GM23248 (cell line): ENCODE results near the gene OR5H15. TPM values are rescaled to one million over a fixed set of nuclear protein-coding genes. Genes with fewer than 3 reads are reported as not detected.
"Not testable (repeated sequence)": the region's sequence is repeated elsewhere in the genome, so short reads cannot be mapped to it uniquely, and the experiment has no call there.

Source experiments
- DNase-seq: peaks from one replicate; pipeline ENCODE4 v3.0.0-alpha.2; 2015
- H2AFZ ChIP-seq: fragments of 200-600 bp; sonication (generic); 2 replicates; pipeline ENCODE4 v1.6.1; 2016; ENCODE audit warnings: antibody characterized with exemption
- H3F3A ChIP-seq: fragments of 200-600 bp; sonication (generic); 2 replicates; pipeline ENCODE4 v1.6.1; 2016; ENCODE audit warnings: mild to moderate bottlenecking, antibody characterized with exemption, mixed run types; ENCODE audit not compliant: insufficient read depth
- H3K27ac ChIP-seq: fragments of 200-600 bp; sonication (generic); 2 replicates; pipeline ENCODE4 v1.5.1; 2016; ENCODE audit warnings: mild to moderate bottlenecking
- H3K27me3 ChIP-seq: fragments of 200-600 bp; sonication (generic); replicated peaks from 2 replicates; pipeline ENCODE4 v1.6.1; 2016; ENCODE audit warnings: mild to moderate bottlenecking; ENCODE audit not compliant: insufficient read depth
- H3K36me3 ChIP-seq: fragments of 200-600 bp; sonication (generic); 2 replicates; pipeline ENCODE4 v1.6.1; 2016; ENCODE audit warnings: low read depth, mild to moderate bottlenecking
- H3K4me1 ChIP-seq: fragments of 200-600 bp; sonication (generic); 2 replicates; pipeline ENCODE4 v1.6.1; 2016; ENCODE audit warnings: mild to moderate bottlenecking; ENCODE audit not compliant: insufficient read depth
- H3K4me2 ChIP-seq: fragments of 200-600 bp; sonication (generic); one replicate; pipeline ENCODE4 v1.6.1; 2016; ENCODE audit warnings: mild to moderate bottlenecking; ENCODE audit not compliant: unreplicated experiment
- H3K4me3 ChIP-seq: fragments of 200-600 bp; sonication (generic); 2 replicates; pipeline ENCODE4 v1.5.1; 2016; ENCODE audit warnings: mild to moderate bottlenecking
- H3K79me2 ChIP-seq: fragments of 200-600 bp; sonication (generic); 2 replicates; pipeline ENCODE4 v1.6.1; 2016; ENCODE audit warnings: mild to moderate bottlenecking; ENCODE audit not compliant: insufficient read depth
- H3K9ac ChIP-seq: fragments of 200-600 bp; sonication (generic); 2 replicates; pipeline ENCODE4 v1.6.1; 2016; ENCODE audit warnings: mild to moderate bottlenecking
- H3K9me2 ChIP-seq: fragments of 200-600 bp; sonication (generic); 2 replicates; pipeline ENCODE4 v1.6.1; 2016; ENCODE audit warnings: mixed run types, mild to moderate bottlenecking, moderate library complexity; ENCODE audit not compliant: insufficient read depth
- H3K9me3 ChIP-seq: fragments of 200-600 bp; sonication (generic); one replicate; pipeline ENCODE4 v1.6.1; 2017; ENCODE audit warnings: low read depth
- H4K20me1 ChIP-seq: fragments of 200-600 bp; sonication (generic); 2 replicates; pipeline ENCODE4 v1.6.0; 2016; ENCODE audit not compliant: insufficient read depth
- EZH2 ChIP-seq: fragments of 200-600 bp; sonication (generic); IDR thresholded peaks from 2 replicates; pipeline ENCODE4 v1.6.1; 2018; ENCODE audit warnings: antibody characterized with exemption, mild to moderate bottlenecking; ENCODE audit not compliant: insufficient read depth, poor library complexity, severe bottlenecking
- EZH2phosphoT487 ChIP-seq: fragments of 200-600 bp; sonication (generic); IDR thresholded peaks from 2 replicates; pipeline ENCODE4 v1.6.1; 2018; ENCODE audit warnings: antibody characterized with exemption, moderate library complexity, mild to moderate bottlenecking, low read depth; ENCODE audit not compliant: insufficient read depth
- WGBS, 2 experiments: methylation state at CpG; one replicate each; pipeline ENCODE4 v1.1.6; 2015 to 2017; ENCODE audit warnings: low lambda C conversion rate in 2 of 2, low coverage in 1 of 2; ENCODE audit errors: missing lambda C conversion rate in 2 of 2; 5-methylcytosine and 5-hydroxymethylcytosine counted together
- in situ Hi-C: fragments of 300-500 bp; cut with MboI; formaldehyde crosslinking; loops from 2 replicates; pipeline ENCODE4 v1.15.0; 2020
- polyA plus RNA-seq: library from polyadenylated mRNA; unstranded; fragments of >200 nt; fragmentation: Nextera tagmentation; extraction: Ambion mirVana; gene quantifications from 2 replicates; pipeline ENCODE4 v1.2.1, GENCODE V29; 2016
- total RNA-seq: library from RNA; depleted of rRNA; stranded (reverse); fragments of >200 nt; shearing (Covaris generic); gene quantifications from 2 replicates; pipeline ENCODE4 v1.2.3, GENCODE V29; 2014

Gene OR5H15
- total and polyA plus RNA-seq, 2 experiments from 2014 or later, result not detected

DNA sequence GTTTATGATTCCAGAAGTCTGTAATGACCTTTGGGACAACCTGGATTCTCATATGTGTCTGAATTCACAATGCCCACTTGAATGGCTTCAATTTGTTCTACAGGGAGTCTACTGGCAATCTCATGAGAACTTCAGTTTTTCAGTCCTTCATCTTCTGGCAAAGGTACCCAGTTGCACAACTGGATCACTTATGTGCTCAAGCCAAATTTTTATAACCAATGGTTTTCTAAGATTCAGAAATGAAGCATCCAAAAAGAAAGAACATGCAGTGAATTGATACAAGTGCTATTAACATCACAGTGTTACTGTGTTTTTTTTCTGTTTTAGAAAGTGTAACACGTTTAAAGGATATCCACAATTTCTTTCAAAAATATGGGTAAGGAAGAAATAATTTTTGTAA lies 19.3 kb upstream of the OR5H15 start, which contains the start of gene OR5H14:
TSS of gene OR5H14 (plus strand) at position 301 of the 400 bp plus-strand sequence. CDS start 1,907 bp downstream, outside the sequence.
- DNase-seq, result no peak
- Histone ChIP-seq H3K79me2 (no peaks in the 10 kb centered on the region), H4K20me1 (no peaks in the 10 kb centered on the region), H3K4me3 (no peak within 1 kb of the TSS), H3F3A (no peaks in the 10 kb centered on the region), H3K27ac (no peak within 1 kb of the TSS), H3K9me3 (no peaks in the 10 kb centered on the region), H3K9ac (no peak within 1 kb of the TSS), H2AFZ (no peak within 1 kb of the TSS), H3K4me2 (no peak within 1 kb of the TSS), H3K27me3 (no peaks in the 10 kb centered on the region), H3K9me2 (no peaks in the 10 kb centered on the region), H3K36me3 (no peaks in the 10 kb centered on the region), H3K4me1 (no peaks in the 10 kb centered on the region)
- in situ Hi-C loops, result no loop called here
- TF ChIP-seq EZH2phosphoT487 (no peak), EZH2 (no peak)
- 0 to 3% methylated on average over 1 of the region's 1 CpG for WGBS, 2 experiments

GRCh38 chr3:98148751-98149150 lies 17.7 kb upstream of the OR5H15 start:
- 9 to 20% methylated on average over 3 of the region's 3 CpGs for WGBS, 2 experiments
- in situ Hi-C loops, result no loop called here
- TF ChIP-seq EZH2phosphoT487 (no peak), EZH2 (no peak)

DNA sequence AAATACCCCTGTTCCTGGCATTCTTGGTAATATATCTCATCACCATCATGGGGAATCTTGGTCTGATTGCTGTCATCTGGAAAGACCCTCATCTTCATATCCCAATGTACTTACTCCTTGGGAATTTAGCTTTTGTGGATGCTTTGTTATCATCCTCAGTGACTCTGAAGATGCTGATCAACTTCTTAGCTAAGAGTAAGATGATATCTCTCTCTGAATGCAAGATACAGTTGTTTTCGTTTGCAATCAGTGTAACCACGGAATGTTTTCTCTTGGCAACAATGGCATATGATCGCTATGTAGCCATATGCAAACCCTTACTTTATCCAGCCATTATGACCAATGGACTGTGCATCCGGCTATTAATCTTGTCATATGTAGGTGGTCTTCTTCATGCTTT lies 17.0 kb upstream of the OR5H15 start:
- H3K79me2 ChIP-seq, H3K4me1 ChIP-seq, H3K27me3 ChIP-seq, H3K27ac ChIP-seq, H3K4me2 ChIP-seq, H2AFZ ChIP-seq, H3K9me3 ChIP-seq, H4K20me1 ChIP-seq, H3K4me3 ChIP-seq, in situ Hi-C loops, H3K9me2 ChIP-seq, H3K9ac ChIP-seq, H3K36me3 ChIP-seq, DNase-seq, H3F3A ChIP-seq: not testable (repeated sequence)
- 20 to 30% methylated on average over 4 of the region's 4 CpGs for WGBS, 2 experiments

More at GRCh38 chr3:98148751-98149150, 17.7 kb upstream of the OR5H15 start:
- Histone ChIP-seq H3F3A (no peaks in the 10 kb centered on the region), H3K36me3 (no peaks in the 10 kb centered on the region), H3K27ac (no peak overlapping the region), H3K4me3 (no peak overlapping the region), H3K4me2 (no peak overlapping the region), H2AFZ (no peak overlapping the region), H3K9ac (no peak overlapping the region), H3K9me2 (no peaks in the 10 kb centered on the region), H3K4me1 (no peaks in the 10 kb centered on the region), H4K20me1 (no peaks in the 10 kb centered on the region), H3K27me3 (no peaks in the 10 kb centered on the region), H3K9me3 (no peaks in the 10 kb centered on the region), H3K79me2 (no peaks in the 10 kb centered on the region)
- no peak for DNase-seq

- H3K4me1 ChIP-seq, result no peaks in the 10 kb centered on the region
- DNase-seq, result no peak
- no peaks in the 10 kb centered on the region for H3F3A ChIP-seq
- H3K9ac ChIP-seq, result no peak overlapping the region
- no peak overlapping the region for H3K4me2 ChIP-seq
- H3K27me3 ChIP-seq, result no peaks in the 10 kb centered on the region
- no peak for TF ChIP-seq EZH2phosphoT487
- TF ChIP-seq EZH2, result no peak
- H3K9me3 ChIP-seq, result no peaks in the 10 kb centered on the region
- H4K20me1 ChIP-seq, result no peaks in the 10 kb centered on the region
- no peak overlapping the region for H3K27ac ChIP-seq
- H2AFZ ChIP-seq, result no peak overlapping the region
- H3K36me3 ChIP-seq, result no peaks in the 10 kb centered on the region
- in situ Hi-C loops, result no loop called here
- 23 to 25% methylated on average over 5 of the region's 5 CpGs for WGBS, 2 experiments
- H3K79me2 ChIP-seq, result no peaks in the 10 kb centered on the region
- no peaks in the 10 kb centered on the region for H3K9me2 ChIP-seq
- no peak overlapping the region for H3K4me3 ChIP-seq
These were observed 15.3 kb upstream of the OR5H15 start for GRCh38 chr3:98151241-98151640.

DNA sequence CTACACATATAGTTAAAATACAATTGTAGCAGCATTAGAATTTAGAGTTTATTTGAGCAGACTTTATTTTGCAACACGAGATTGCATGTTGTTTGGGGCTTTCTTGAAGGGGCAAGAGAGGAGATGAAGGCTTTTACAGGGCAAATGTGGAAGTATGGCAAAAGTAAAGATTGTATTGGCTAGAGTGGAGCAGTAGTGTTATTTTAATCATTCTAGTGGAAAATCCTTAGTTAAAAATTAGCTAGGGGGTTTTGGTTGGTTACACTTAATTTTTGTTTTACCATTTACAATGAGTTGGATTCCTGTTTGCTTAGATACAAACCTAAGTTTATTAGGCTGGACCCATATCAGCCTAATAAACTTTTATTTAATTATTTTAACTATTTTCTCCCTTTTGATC lies 4.6 kb downstream of the OR5H15 start:
- DNase-seq, result no peak
- 0 to 4% methylated on average over 1 of the region's 1 CpG for WGBS, 2 experiments
- no peaks in the 10 kb centered on the region for H3K36me3 ChIP-seq
- H3K79me2 ChIP-seq, result no peaks in the 10 kb centered on the region
- no peaks in the 10 kb centered on the region for H4K20me1 ChIP-seq
- H3K9me3 ChIP-seq, result no peaks in the 10 kb centered on the region
- no peaks in the 10 kb centered on the region for H3F3A ChIP-seq
- H3K4me2 ChIP-seq, result no peak overlapping the region
- no peak overlapping the region for H3K27ac ChIP-seq
- H3K9ac ChIP-seq, result no peak overlapping the region
- no peak overlapping the region for H2AFZ ChIP-seq
- no peaks in the 10 kb centered on the region for H3K9me2 ChIP-seq
- H3K27me3 ChIP-seq, result no peaks in the 10 kb centered on the region
- no peaks in the 10 kb centered on the region for H3K4me1 ChIP-seq
- TF ChIP-seq EZH2phosphoT487 (no peak), EZH2 (no peak)
- in situ Hi-C loops, result no loop called here
- no peak overlapping the region for H3K4me3 ChIP-seq
